HG03520 (cell line): Measurements from ENCODE around the gene TNXB.

Experiments
- ATAC-seq: cut with Tn5 transposase; IDR thresholded peaks from one replicate; pipeline ENCODE4 v1.9.1; 2021; ENCODE audit warnings: mild to moderate bottlenecking, moderate library complexity; ENCODE audit not compliant: unreplicated experiment

The TNXB gene

GRCh38 chr6:32087574-32088486 lies 21.3 kb downstream of the TNXB start:
- no peak for ATAC-seq

- no peak for ATAC-seq
Measured at GRCh38 chr6:32086661-32087573, 22.2 kb downstream of the TNXB start.

- ATAC-seq = no peak
Measured at GRCh38 chr6:32085759-32086459, 23.2 kb downstream of the TNXB start.

- ATAC-seq = no peak
Measured at GRCh38 chr6:32084780-32085179, 24.4 kb downstream of the TNXB start.

GRCh38 chr6:32083812-32084768 lies 25.0 kb downstream of the TNXB start:
- no peak for ATAC-seq

GRCh38 chr6:32082935-32083334 lies 26.2 kb downstream of the TNXB start:
- no peak for ATAC-seq

- no peak for ATAC-seq
Measured at GRCh38 chr6:32082478-32082877, 26.7 kb downstream of the TNXB start.

- ATAC-seq = no peak
Measured at GRCh38 chr6:32081168-32081990, 27.8 kb downstream of the TNXB start.

GRCh38 chr6:32079566-32080290 lies 29.4 kb downstream of the TNXB start:
- no peak for ATAC-seq

- ATAC-seq = no peak
Measured at GRCh38 chr6:32076321-32076809, 32.8 kb downstream of the TNXB start.

- no peak for ATAC-seq
Measured at GRCh38 chr6:32075781-32076180, 33.4 kb downstream of the TNXB start.

- ATAC-seq = no peak
Measured at GRCh38 chr6:32074996-32075532, 34.1 kb downstream of the TNXB start.

- ATAC-seq = no peak
Measured at GRCh38 chr6:32073613-32074012, 35.5 kb downstream of the TNXB start.

- no peak for ATAC-seq
Measured at GRCh38 chr6:32073101-32073500, 36.0 kb downstream of the TNXB start.

- ATAC-seq = no peak
Measured at GRCh38 chr6:32070814-32071543, 38.2 kb downstream of the TNXB start.

GRCh38 chr6:32069878-32070515 lies 39.1 kb downstream of the TNXB start:
- no peak for ATAC-seq

GRCh38 chr6:32069460-32069859 lies 39.7 kb downstream of the TNXB start:
- no peak for ATAC-seq
